Measurements from ENCODE around the gene SLX1A. TPM values are rescaled to one million over a fixed set of nuclear protein-coding genes. Genes with fewer than 3 reads are reported as not detected.

SLX1A gene
- total RNA-seq, 1 experiment from 2014 or later: 9.8 TPM

Other genes with a start within 250 kb of the SLX1A start
- 90.8 and 105 TPM in 2 replicates for gene TMEM219, start 231.8 kb upstream of the SLX1A start, total RNA-seq (2014; rRNA removed; shearing (Covaris generic))
- gene TAOK2, start 220.0 kb upstream of the SLX1A start, total RNA-seq (2014; rRNA removed; shearing (Covaris generic)): 43.2 and 45.4 TPM in 2 replicates
- 17.5 and 31.6 TPM in 2 replicates for gene HIRIP3, start 198.3 kb upstream of the SLX1A start, total RNA-seq (2014; rRNA removed; shearing (Covaris generic))
- 151 and 184 TPM in 2 replicates for gene INO80E, start 197.6 kb upstream of the SLX1A start, total RNA-seq (2014; rRNA removed; shearing (Covaris generic))
- 0.45 and 1.7 TPM in 2 replicates for gene DOC2A, start 182.8 kb upstream of the SLX1A start, total RNA-seq (2014; rRNA removed; shearing (Covaris generic))
- gene C16orf92, start 170.7 kb upstream of the SLX1A start, total RNA-seq (2014; rRNA removed; shearing (Covaris generic)): not detected in 2 replicates
- 0.38 and 1.1 TPM in 2 replicates for gene TLCD3B, start 162.6 kb upstream of the SLX1A start, total RNA-seq (2014; rRNA removed; shearing (Covaris generic))
- 1,380 and 1,410 TPM in 2 replicates for gene ALDOA, start 128.1 kb upstream of the SLX1A start, total RNA-seq (2014; rRNA removed; shearing (Covaris generic))
- gene PPP4C, start 117.9 kb upstream of the SLX1A start, total RNA-seq (2014; rRNA removed; shearing (Covaris generic)): 185 and 215 TPM in 2 replicates
- gene TBX6, start 102.0 kb upstream of the SLX1A start, total RNA-seq (2014; rRNA removed; shearing (Covaris generic)): not detected in 2 replicates
- 2.9 and 7.5 TPM in 2 replicates for gene YPEL3, start 97.7 kb upstream of the SLX1A start, total RNA-seq (2014; rRNA removed; shearing (Covaris generic))
- 1.8 and 2.8 TPM in 2 replicates for gene GDPD3, start 80.3 kb upstream of the SLX1A start, total RNA-seq (2014; rRNA removed; shearing (Covaris generic))
- 34.4 and 46.6 TPM in 2 replicates for gene MAPK3, start 70.7 kb upstream of the SLX1A start, total RNA-seq (2014; rRNA removed; shearing (Covaris generic))
- gene CORO1A, start 10.3 kb upstream of the SLX1A start, total RNA-seq (2014; rRNA removed; shearing (Covaris generic)): 12.0 and 16.0 TPM in 2 replicates
- gene BOLA2B, start 209 bp upstream of the SLX1A start, total RNA-seq (2014; rRNA removed; shearing (Covaris generic)): 246 and 504 TPM in 2 replicates
- 5.1 and 6.6 TPM in 2 replicates for gene SULT1A3, start 5.4 kb downstream of the SLX1A start, total RNA-seq (2014; rRNA removed; shearing (Covaris generic))
- 0.03 and 0.50 TPM in 2 replicates for gene NPIPB13, start 54.6 kb downstream of the SLX1A start, total RNA-seq (2014; rRNA removed; shearing (Covaris generic))
- 87.1 and 116 TPM in 2 replicates for gene CD2BP2, start 161.4 kb downstream of the SLX1A start, total RNA-seq (2014; rRNA removed; shearing (Covaris generic))
- gene TBC1D10B, start 176.6 kb downstream of the SLX1A start, total RNA-seq (2014; rRNA removed; shearing (Covaris generic)): 47.0 and 55.6 TPM in 2 replicates
- not detected in 2 replicates for gene MYL11, start 180.9 kb downstream of the SLX1A start, total RNA-seq (2014; rRNA removed; shearing (Covaris generic))
- gene SEPTIN1, start 188.7 kb downstream of the SLX1A start, total RNA-seq (2014; rRNA removed; shearing (Covaris generic)): not detected in 2 replicates
- 19.1 and 20.7 TPM in 2 replicates for gene ZNF48, start 201.5 kb downstream of the SLX1A start, total RNA-seq (2014; rRNA removed; shearing (Covaris generic))
- gene ZNF771, start 213.7 kb downstream of the SLX1A start, total RNA-seq (2014; rRNA removed; shearing (Covaris generic)): 19.2 and 27.4 TPM in 2 replicates
- 74.5 and 86.1 TPM in 2 replicates for gene DCTPP1, start 236.2 kb downstream of the SLX1A start, total RNA-seq (2014; rRNA removed; shearing (Covaris generic))